ENCODE data around the gene ADAMTS15. TPM values are rescaled to one million over a fixed set of nuclear protein-coding genes. Genes with fewer than 3 reads are reported as not detected.

Gene ADAMTS15
- total and polyA plus RNA-seq, 2 of the 4 experiments (the other 2 are of a cell fraction): 3.0 to 5.0 TPM

GRCh38 chr11:130469181-130469580, 20.7 kb downstream of the ADAMTS15 start:
- no peaks in the 10 kb centered on the region for H3K4me1 ChIP-seq (ENCODE audit: control insufficient read depth, insufficient read depth, low read length)
- intact Hi-C loops (cut with micrococcal nuclease) (no loop called here), in situ Hi-C loops (cut with MboI; ENCODE audit: low sequenced_read_pairs) (no loop called here), dilution Hi-C loops (cut with HindIII; ENCODE audit: low sequenced_read_pairs, unreplicated experiment) (no loop called here)
- no peaks in the 10 kb centered on the region for H3K9me1 ChIP-seq (ENCODE audit: insufficient read depth, low read length)
- H3K9ac ChIP-seq (ENCODE audit: low read depth, low read length): no peak overlapping the region
- DNase-seq (no peak), ATAC-seq (ENCODE audit: low read depth) (no peak)
- no peak overlapping the region for H4K8ac ChIP-seq (ENCODE audit: low read depth in 2 of 2, low read length in 2 of 2)
- H3K27me3 ChIP-seq (ENCODE audit: control insufficient read depth, insufficient read depth, low read length): no peaks in the 10 kb centered on the region
- peaks cover 78% of the 10 kb centered on the region for H3K36me3 ChIP-seq (ENCODE audit: control insufficient read depth, insufficient read depth, low read length)
- no peak overlapping the region for H4K91ac ChIP-seq (ENCODE audit: insufficient read depth, low read depth, low read length)
- H4K5ac ChIP-seq (ENCODE audit: low read depth, low read length): no peak overlapping the region
- ChIA-PET POLR2A (ENCODE audit: unreplicated experiment) (no interaction called here), CTCF (no interaction called here)
- no peak overlapping the region for H2BK20ac ChIP-seq (ENCODE audit: low read depth, low read length)
- H3K4me2 ChIP-seq (ENCODE audit: low read depth, low read length): no peak overlapping the region
- H3K14ac ChIP-seq (replicated peaks; ENCODE audit: low read depth, low read length): no peak overlapping the region
- no peak overlapping the region for H2BK15ac ChIP-seq (ENCODE audit: low read depth, low read length)
- no peaks in the 10 kb centered on the region for H3K9me3 ChIP-seq (ENCODE audit: control insufficient read depth, insufficient read depth, low read length)
- H3K18ac ChIP-seq (ENCODE audit: low read depth, low read length): no peak overlapping the region
- H3K27ac ChIP-seq (ENCODE audit: insufficient read depth, low read length): no peak overlapping the region
- no peak overlapping the region for H3K4me3 ChIP-seq (ENCODE audit: insufficient read depth, low read depth, low read length)
- no peak overlapping the region for H3K56ac ChIP-seq (ENCODE audit: extremely low read depth, insufficient read depth, low read length)
- H4K20me1 ChIP-seq (ENCODE audit: insufficient read depth, low read length): no peaks in the 10 kb centered on the region
- H2BK120ac ChIP-seq (ENCODE audit: low read depth, low read length): no peak overlapping the region
- H2AK5ac ChIP-seq (ENCODE audit: low read depth, low read length): no peak overlapping the region
- no peak overlapping the region for H2AK9ac ChIP-seq (replicated peaks; ENCODE audit: low read depth, low read length, poor library complexity)
- no peak overlapping the region for H2BK5ac ChIP-seq (ENCODE audit: low read depth, low read length, poor library complexity, severe bottlenecking)
- WGBS, 2 experiments (ENCODE audit: extremely low coverage in 2 of 2, insufficient read length in 1 of 2): no CpG with 5 or more reads among the region's 6 CpGs
- H3K79me1 ChIP-seq (ENCODE audit: low read depth in 1 of 2, low read length in 2 of 2): no peaks in the 10 kb centered on the region
- no TSS peak for BruUV-seq (replicated peaks)
- H3K23ac ChIP-seq (ENCODE audit: low read depth, low read length): no peak overlapping the region
- no peak for TF ChIP-seq ELK1 (IDR thresholded peaks at IDR 0.05; ENCODE audit: borderline replicate concordance, low read depth, low read length)
- no peak for TF ChIP-seq SMC3 (IDR thresholded peaks at IDR 0.05; ENCODE audit: low read depth, low read length)
- TF ChIP-seq POLR2A (IDR thresholded peaks at IDR 0.05; ENCODE audit: low read depth, low read length): no peak
- TF ChIP-seq NFE2L2 (IDR thresholded peaks at IDR 0.05; ENCODE audit: low read depth, low read length): no peak
- no peak for TF ChIP-seq USF2 (IDR thresholded peaks at IDR 0.05; ENCODE audit: low read depth, low read length)
- no peak for TF ChIP-seq CHD1 (IDR thresholded peaks at IDR 0.05; ENCODE audit: low read depth, low read length)
- TF ChIP-seq BHLHE40 (IDR thresholded peaks at IDR 0.05; ENCODE audit: low read depth, low read length): no peak
- no peak for TF ChIP-seq RCOR1 (IDR thresholded peaks at IDR 0.05; ENCODE audit: insufficient replicate concordance, low read length)
- no peak for TF ChIP-seq MAZ (IDR thresholded peaks at IDR 0.05; ENCODE audit: borderline replicate concordance, low read depth, low read length)
- no peak overlapping the region for H3K4ac ChIP-seq (ENCODE audit: low read depth, low read length)
- no peak overlapping the region for H2AFZ ChIP-seq (replicated peaks; ENCODE audit: low read length, poor library complexity)

Data from IMR-90 (cell line).